H1 (cell line): ENCODE data around the gene PARD3.
A peak's percentile ranks its signal among the peaks of the same experiment; 100 is the strongest.

Experiments used
- CBX5 ChIP-seq: fragments of 300-800, 300-1000 bp; sonication (generic); IDR thresholded peaks from 2 replicates; pipeline ENCODE4 v1.7.1; 2016; ENCODE audit warnings: antibody characterized with exemption, low read length, low read depth
- EZH2 ChIP-seq: fragments of 200-600 bp; sonication (generic); IDR thresholded peaks from 2 replicates; pipeline ENCODE4 v1.7.1; 2012; ENCODE audit warnings: low read depth, mild to moderate bottlenecking, moderate library complexity, low read length, inconsistent platforms; ENCODE audit not compliant: severe bottlenecking
- HDAC2 ChIP-seq, 2 experiments: fragments of 300-600 bp in 1 of 2; sonication (generic) in 1 of 2; IDR thresholded peaks; 2 replicates each; pipeline ENCODE4 v1.6.1; 2011 to 2012; ENCODE audit warnings: low read depth in 2 of 2, low read length in 2 of 2, mild to moderate bottlenecking in 2 of 2, moderate library complexity in 2 of 2, borderline replicate concordance in 1 of 2, inconsistent platforms in 1 of 2
- JUND ChIP-seq: IDR thresholded peaks from 2 replicates; pipeline ENCODE4 v1.6.1; 2011; ENCODE audit warnings: mild to moderate bottlenecking, improper control_type of control experiment, low read length
- POLR2A ChIP-seq, 2 experiments: IDR thresholded peaks; 1 replicate in 1 of 2; 2 replicates in 1 of 2; pipeline ENCODE4 v1.6.1; 2011; ENCODE audit warnings: low read depth in 2 of 2, low read length in 2 of 2, mild to moderate bottlenecking in 2 of 2; ENCODE audit errors: control extremely low read depth in 1 of 2
- POLR2AphosphoS5 ChIP-seq: IDR thresholded peaks from 2 replicates; pipeline ENCODE4 v1.6.1; 2011; ENCODE audit warnings: low read depth, low read length
- RXRA ChIP-seq: IDR thresholded peaks from 2 replicates; pipeline ENCODE4 v1.6.1; 2011; ENCODE audit warnings: low read depth, mild to moderate bottlenecking, low read length, moderate library complexity; ENCODE audit not compliant: insufficient read depth
- SIRT6 ChIP-seq: IDR thresholded peaks from one replicate; pipeline ENCODE4 v1.7.1; 2012; ENCODE audit warnings: low read length, inconsistent platforms
- SP1 ChIP-seq: IDR thresholded peaks from 2 replicates; pipeline ENCODE4 v1.6.1; 2011; ENCODE audit warnings: low read depth, low read length
- SRF ChIP-seq: IDR thresholded peaks from 2 replicates; pipeline ENCODE4 v1.6.1; 2011; ENCODE audit warnings: mild to moderate bottlenecking, low read depth, low read length, moderate library complexity
- SUZ12 ChIP-seq: fragments of 200-600 bp; sonication (generic); IDR thresholded peaks from 2 replicates; pipeline ENCODE4 v1.6.1; 2012; ENCODE audit warnings: mild to moderate bottlenecking, inconsistent platforms, low read length, moderate library complexity, mixed read lengths
- TEAD4 ChIP-seq: IDR thresholded peaks from 2 replicates; pipeline ENCODE4 v1.6.1; 2012; ENCODE audit warnings: low read depth, low read length, inconsistent platforms, mixed read lengths
- YY1 ChIP-seq: IDR thresholded peaks from 2 replicates; pipeline ENCODE4 v1.6.1; 2011; ENCODE audit warnings: low read depth, mild to moderate bottlenecking, low read length
- TF ChIP-seq, protein P1 (sequence below), 3 experiments: IDR thresholded peaks; 1 replicate in 2 of 3; 2 replicates in 1 of 3; pipeline versions ENCODE4 v1.5.1 to v1.6.1; 2011; ENCODE audit warnings: low read length in 3 of 3, mild to moderate bottlenecking in 3 of 3, inconsistent platforms in 2 of 3, low read depth in 1 of 3, moderate library complexity in 1 of 3; ENCODE audit not compliant: insufficient read depth in 1 of 3; ENCODE audit errors: control extremely low read depth in 1 of 3

DNA sequence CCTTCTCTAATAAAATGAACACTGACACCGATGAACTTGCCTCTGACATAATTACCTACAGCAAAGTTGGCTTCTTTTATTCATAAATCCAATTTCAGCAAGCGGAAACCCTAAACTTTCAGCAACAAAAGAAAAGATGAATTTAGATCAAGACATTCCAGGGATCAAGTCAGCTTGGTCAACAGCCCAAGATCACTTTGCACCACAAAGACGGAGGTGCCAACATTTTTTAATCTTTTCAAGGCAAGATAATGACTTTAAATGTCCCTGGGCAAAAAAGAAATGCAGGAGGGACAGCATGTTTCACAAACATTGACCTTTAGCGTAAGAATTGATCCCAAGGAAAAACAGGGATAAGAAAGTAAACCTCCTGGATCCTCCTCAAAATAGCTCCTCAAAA is 636.9 kb downstream of the PARD3 start:
- no peak for TF ChIP-seq EZH2
- TF ChIP-seq, protein P1, sequence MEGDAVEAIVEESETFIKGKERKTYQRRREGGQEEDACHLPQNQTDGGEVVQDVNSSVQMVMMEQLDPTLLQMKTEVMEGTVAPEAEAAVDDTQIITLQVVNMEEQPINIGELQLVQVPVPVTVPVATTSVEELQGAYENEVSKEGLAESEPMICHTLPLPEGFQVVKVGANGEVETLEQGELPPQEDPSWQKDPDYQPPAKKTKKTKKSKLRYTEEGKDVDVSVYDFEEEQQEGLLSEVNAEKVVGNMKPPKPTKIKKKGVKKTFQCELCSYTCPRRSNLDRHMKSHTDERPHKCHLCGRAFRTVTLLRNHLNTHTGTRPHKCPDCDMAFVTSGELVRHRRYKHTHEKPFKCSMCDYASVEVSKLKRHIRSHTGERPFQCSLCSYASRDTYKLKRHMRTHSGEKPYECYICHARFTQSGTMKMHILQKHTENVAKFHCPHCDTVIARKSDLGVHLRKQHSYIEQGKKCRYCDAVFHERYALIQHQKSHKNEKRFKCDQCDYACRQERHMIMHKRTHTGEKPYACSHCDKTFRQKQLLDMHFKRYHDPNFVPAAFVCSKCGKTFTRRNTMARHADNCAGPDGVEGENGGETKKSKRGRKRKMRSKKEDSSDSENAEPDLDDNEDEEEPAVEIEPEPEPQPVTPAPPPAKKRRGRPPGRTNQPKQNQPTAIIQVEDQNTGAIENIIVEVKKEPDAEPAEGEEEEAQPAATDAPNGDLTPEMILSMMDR (IDR thresholded peaks at IDR 0.05; ENCODE audit: control extremely low read depth in 1 of 3, insufficient read depth in 1 of 3, low read depth in 1 of 3, low read length in 3 of 3) = no peak
- peak; percentile 24; the same call in 1 of the 2 replicates for TF ChIP-seq TEAD4
- TF ChIP-seq POLR2AphosphoS5 = no peak
- TF ChIP-seq SRF = no peak
- no peak for TF ChIP-seq HDAC2 (IDR thresholded peaks at IDR 0.05; ENCODE audit: borderline replicate concordance in 1 of 2, low read depth in 2 of 2, low read length in 2 of 2)
- TF ChIP-seq YY1 = no peak
- TF ChIP-seq JUND = no peak
- no peak for TF ChIP-seq RXRA
- no peak for TF ChIP-seq SUZ12
- no peak for TF ChIP-seq POLR2A (IDR thresholded peaks at IDR 0.05; ENCODE audit: control extremely low read depth in 1 of 2, low read depth in 2 of 2, low read length in 2 of 2)
- TF ChIP-seq SP1 = no peak
- TF ChIP-seq CBX5 = no peak
- TF ChIP-seq SIRT6 = no peak
